Measurements from ENCODE around the gene SNTB2. TPM values are rescaled to one million over a fixed set of nuclear protein-coding genes. Genes with fewer than 3 reads are reported as not detected.

The SNTB2 gene
- total and polyA plus RNA-seq, 10 of the 15 experiments (the other 5 are each of a cell fraction or from before 2014, with no cell fraction given): 1.2 to 15.7 (median 5.0) TPM

DNA sequence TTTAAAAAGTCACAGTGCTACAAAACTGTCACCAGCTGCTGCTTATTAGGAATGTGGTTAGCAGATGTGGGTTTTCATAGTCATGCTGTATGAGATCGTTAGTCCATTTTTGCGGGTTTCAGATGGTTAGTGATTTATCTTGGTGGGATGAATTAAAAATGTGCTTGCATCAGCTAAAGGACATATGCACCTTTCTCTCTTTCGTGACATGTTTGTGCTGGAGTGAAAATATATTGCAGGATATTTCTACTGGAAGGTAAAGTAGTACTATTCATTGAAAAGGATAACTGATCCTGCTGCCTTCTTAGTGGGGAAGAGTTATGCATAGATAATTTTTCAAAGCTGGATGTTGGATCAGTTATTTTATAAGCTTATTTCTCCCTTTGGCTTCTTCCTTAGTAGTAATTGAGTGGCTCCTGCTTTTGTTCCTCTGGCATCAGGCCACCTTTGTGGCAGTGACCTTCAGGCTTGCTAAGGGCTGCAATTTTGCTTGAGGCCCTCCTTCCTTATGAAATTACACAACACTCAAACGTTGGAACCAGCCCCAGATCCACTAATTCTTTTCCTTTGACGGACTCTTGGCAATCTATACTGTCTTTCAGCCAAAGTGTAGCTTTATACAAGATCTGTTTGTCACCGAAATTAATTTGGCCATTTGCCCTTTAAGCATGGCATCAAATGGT, 7.5 kb upstream of the SNTB2 start (continued):
- TF ChIP-seq FOXK2 (IDR thresholded peaks at IDR 0.05): no peak
- TF ChIP-seq, protein P1, sequence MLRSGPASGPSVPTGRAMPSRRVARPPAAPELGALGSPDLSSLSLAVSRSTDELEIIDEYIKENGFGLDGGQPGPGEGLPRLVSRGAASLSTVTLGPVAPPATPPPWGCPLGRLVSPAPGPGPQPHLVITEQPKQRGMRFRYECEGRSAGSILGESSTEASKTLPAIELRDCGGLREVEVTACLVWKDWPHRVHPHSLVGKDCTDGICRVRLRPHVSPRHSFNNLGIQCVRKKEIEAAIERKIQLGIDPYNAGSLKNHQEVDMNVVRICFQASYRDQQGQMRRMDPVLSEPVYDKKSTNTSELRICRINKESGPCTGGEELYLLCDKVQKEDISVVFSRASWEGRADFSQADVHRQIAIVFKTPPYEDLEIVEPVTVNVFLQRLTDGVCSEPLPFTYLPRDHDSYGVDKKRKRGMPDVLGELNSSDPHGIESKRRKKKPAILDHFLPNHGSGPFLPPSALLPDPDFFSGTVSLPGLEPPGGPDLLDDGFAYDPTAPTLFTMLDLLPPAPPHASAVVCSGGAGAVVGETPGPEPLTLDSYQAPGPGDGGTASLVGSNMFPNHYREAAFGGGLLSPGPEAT (IDR thresholded peaks at IDR 0.05; ENCODE audit: low read depth): no peak
- TF ChIP-seq BHLHE40 (IDR thresholded peaks at IDR 0.05; ENCODE audit: borderline replicate concordance in 1 of 2, low read depth in 2 of 2, low read length in 1 of 2): peak in 1 of 2 experiments; percentile 45; a peak in 1 of 4 replicates
- no peak for TF ChIP-seq NR2C2 (IDR thresholded peaks at IDR 0.05; ENCODE audit: borderline replicate concordance, control insufficient read depth, insufficient read length, low read depth)
- TF ChIP-seq KDM1A (IDR thresholded peaks at IDR 0.05; ENCODE audit: borderline replicate concordance): no peak
- peak; percentile 19; the same call in 1 of the 2 replicates for TF ChIP-seq BMI1 (IDR thresholded peaks at IDR 0.05; ENCODE audit: borderline replicate concordance)

GRCh38 chr16:69180011-69180338, 7.0 kb upstream of the SNTB2 start:
- DNase-seq (ENCODE audit: low read depth, low spot score): no peak
- H3K27me3 ChIP-seq (replicated peaks in 1 of 2; ENCODE audit: control insufficient read depth in 2 of 2, insufficient read depth in 2 of 2, low read length in 1 of 2): no peaks in the 10 kb centered on the region
- ChIA-PET CTCF (no interaction called here), POLR2A (no interaction called here), SMC1A (ENCODE audit: uncharacterized antibody, unreplicated experiment) (interaction anchor here (0.6 to 1.5 kb wide), 4 partner anchors 11 to 548 kb away, joined by 3 to 9 read pairs (median 4); no protein-coding TSS in a partner anchor), RAD21 (ENCODE audit: unreplicated experiment) (no interaction called here)
- no peak for ATAC-seq
- BruUV-seq (replicated peaks): no TSS peak
- FAIRE-seq: no peak
- H3K27ac ChIP-seq (ENCODE audit: control insufficient read depth, insufficient read depth): no peak overlapping the region
- H3K9me3 ChIP-seq (replicated peaks; ENCODE audit: control insufficient read depth, insufficient read depth, low read length): no peaks in the 10 kb centered on the region
- TF ChIP-seq TCF7 (IDR thresholded peaks at IDR 0.05; ENCODE audit: borderline replicate concordance) (no peak), WRNIP1 (IDR thresholded peaks at IDR 0.05; ENCODE audit: borderline replicate concordance, low read depth, low read length) (no peak), PAX5 (IDR thresholded peaks at IDR 0.05; ENCODE audit: borderline replicate concordance, low read depth, low read length) (no peak), ESRRA (IDR thresholded peaks at IDR 0.05; ENCODE audit: low read length) (no peak), IRF4 (IDR thresholded peaks at IDR 0.05; ENCODE audit: low read depth, low read length) (no peak), EZH2 (IDR thresholded peaks at IDR 0.05; ENCODE audit: borderline replicate concordance, control insufficient read depth, low read depth, low read length) (no peak), NRF1 (conservative IDR thresholded peaks at IDR 0.05; ENCODE audit: low read depth, low read length) (no peak), CHD2 (IDR thresholded peaks at IDR 0.05; ENCODE audit: borderline replicate concordance, low read depth, low read length) (no peak), IRF3 (IDR thresholded peaks at IDR 0.05) (no peak)
- H3K79me2 ChIP-seq (ENCODE audit: control insufficient read depth, insufficient read depth, low read length): no peaks in the 10 kb centered on the region
- H3K4me2 ChIP-seq (ENCODE audit: control insufficient read depth, insufficient read depth): no peak overlapping the region
- H3K4me1 ChIP-seq (ENCODE audit: control insufficient read depth, insufficient read depth, low read length): no peaks in the 10 kb centered on the region
- no peak overlapping the region for H3K4me3 ChIP-seq
- intact Hi-C loops (cut with micrococcal nuclease; ENCODE audit: unreplicated experiment) (no loop called here), in situ Hi-C loops (cut with MboI) (no loop called here)
- H3K36me3 ChIP-seq (ENCODE audit: control insufficient read depth in 2 of 2, insufficient read depth in 2 of 2, low read length in 1 of 2): no peaks in the 10 kb centered on the region
- no peaks in the 10 kb centered on the region for H4K20me1 ChIP-seq (ENCODE audit: control insufficient read depth, insufficient read depth)
- H2AFZ ChIP-seq (ENCODE audit: control insufficient read depth, low read depth, low read length): no peak overlapping the region
- H3K9ac ChIP-seq (ENCODE audit: control insufficient read depth, insufficient read depth, low read length): no peak overlapping the region
